Ovary (tissue), 9 donors: ENCODE data around the gene ALDH3B1. TPM values are rescaled to one million over a fixed set of nuclear protein-coding genes. Genes with fewer than 3 reads are reported as not detected.
A peak's percentile ranks its signal among the peaks of the same experiment; 100 is the strongest.

ENCODE experiments used
- DNase-seq, 5 donors: peaks; one replicate each; pipeline ENCODE4 v3.0.0-alpha.2; 2019 to 2020
- H3K27ac ChIP-seq, 2 donors: fragments of 200-600 bp; one replicate each; pipeline versions ENCODE4 v1.5.1 to v1.8.0; 2019 to 2022
- H3K27me3 ChIP-seq: fragments of 200-600 bp; one replicate; pipeline ENCODE4 v1.8.0; 2022
- H3K36me3 ChIP-seq: fragments of 200-600 bp; sonication (generic); one replicate; pipeline ENCODE4 v1.5.1; 2019
- H3K4me1 ChIP-seq: one replicate; pipeline ENCODE4 v1.8.1; 2013; ENCODE audit warnings: mild to moderate bottlenecking, moderate library complexity; ENCODE audit not compliant: insufficient read depth
- H3K4me3 ChIP-seq: fragments of 200-600 bp; sonication (generic); one replicate; pipeline ENCODE4 v1.5.1; 2017
- H3K9me3 ChIP-seq, 2 donors: fragments of 200-600 bp in 1 of 2; sonication (generic) in 1 of 2; one replicate each; pipeline versions ENCODE4 v1.5.1 to v1.8.1; 2013 to 2019; ENCODE audit warnings: mild to moderate bottlenecking in 1 of 2, moderate library complexity in 1 of 2
- EP300 ChIP-seq: sonication (generic); formaldehyde crosslinking; IDR thresholded peaks from one replicate; pipeline ENCODE4 v1.6.1; 2017; ENCODE audit warnings: antibody characterized with exemption
- POLR2A ChIP-seq: fragments of 450-650 bp; IDR thresholded peaks from one replicate; pipeline ENCODE4 v1.6.1; 2017; ENCODE audit warnings: antibody characterized with exemption, mild to moderate bottlenecking, moderate library complexity
- WGBS, 3 donors: extraction: QIAGEN DNeasy Blood & Tissue Kit in 1 of 3; methylation state at CpG; one replicate each; pipeline versions ENCODE4 v1.1.5 to v1.1.7; 2013 to 2017; 5-methylcytosine and 5-hydroxymethylcytosine counted together
- intact Hi-C, 4 donors: fragments of 100-400 bp; cut with DNase I; formaldehyde crosslinking; loops; one replicate each; pipeline versions ENCODE4 v1.11.0 to v1.15.1; 2022 to 2023
- polyA plus RNA-seq, 2 donors: library from polyadenylated mRNA; stranded (reverse); fragments of 200-250 nt in 1 of 2; fragments of 350-450 nt in 1 of 2; fragmentation: Illumina TruSeq in 1 of 2; extraction: RNeasy Lipid Tissue Mini Kit (QIAGEN cat#74804) in 1 of 2; gene quantifications; one replicate each; pipeline ENCODE4 v1.2.3, GENCODE V29; 2013 to 2014
- total RNA-seq, 7 donors: library from RNA; depleted of rRNA in 2 of 7; stranded (reverse); fragments of >200 nt in 2 of 7; fragmentation: NEBNext Ultra II Directional in 3 of 7; extraction: Animal tissue kit (Norgen Biotek cat#: 25700) in 3 of 7; gene quantifications; one replicate each; pipeline versions ENCODE4 v1.1.0 to v1.2.4, GENCODE V29; 2016 to 2023
- TF ChIP-seq, protein P1 (sequence below), 3 donors: fragments of 450-650 bp in 2 of 3; fragments of 200-600 bp in 1 of 3; IDR thresholded peaks; one replicate each; pipeline versions ENCODE4 v1.5.1 to v1.8.0; 2016 to 2022; ENCODE audit warnings: antibody characterized with exemption in 3 of 3, mild to moderate bottlenecking in 1 of 3
- donor health status: DM: no; HTN: no; CAD: no; lungs with moderate emphysema.
- donor health status: DM: no; HTN: no; CAD: no.
- donor health status: Bipolar disorder and iron deficiency.
- donor health status: DM: yes; HTN: yes; CAD: no.
- donor health status: DM: no; HTN: no; CAD: no.
- donor health status: DM: yes; HTN: yes; CAD: no.

Gene ALDH3B1
- total and polyA plus RNA-seq, 9 donors: 1.8 to 65.3 (median 7.4) TPM

DNA sequence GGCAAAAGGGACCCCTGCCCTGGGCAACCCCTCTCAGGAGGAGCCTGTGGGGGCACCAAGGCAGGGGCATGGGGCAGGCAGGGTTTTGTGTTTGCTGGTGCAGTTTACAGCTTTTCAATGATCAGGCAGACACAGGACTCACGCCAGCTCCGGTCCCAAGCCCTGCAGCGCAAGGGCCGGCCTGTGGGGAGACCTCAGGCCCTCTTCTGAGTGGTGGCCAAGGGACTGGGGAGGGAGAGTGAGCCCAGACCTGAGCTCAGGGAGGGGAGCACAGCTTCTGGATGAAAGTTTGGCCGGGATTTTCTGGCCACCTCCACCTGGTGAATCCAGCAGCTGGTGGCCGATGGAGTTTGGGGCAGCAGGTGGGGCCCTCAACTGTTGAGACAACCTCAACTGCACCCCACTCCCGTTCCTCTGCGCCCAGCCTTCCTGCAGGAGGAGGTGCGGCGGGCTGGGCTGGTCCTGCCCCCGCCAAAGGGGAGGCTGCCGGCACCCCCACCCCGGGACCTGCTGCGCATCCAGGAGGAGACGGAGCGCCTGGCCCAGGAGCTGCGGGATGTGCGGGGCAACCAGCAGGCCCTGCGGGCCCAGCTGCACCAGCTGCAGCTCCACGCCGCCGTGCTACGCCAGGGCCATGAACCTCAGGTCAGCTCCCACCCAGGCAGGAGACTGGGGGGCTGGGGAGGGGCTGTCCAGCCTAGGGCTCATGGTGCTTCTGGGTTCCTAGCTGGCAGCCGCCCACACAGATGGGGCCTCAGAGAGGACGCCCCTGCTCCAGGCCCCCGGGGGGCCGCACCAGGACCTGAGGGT, 32.3 kb downstream of the ALDH3B1 start:
- TF ChIP-seq, protein P1, sequence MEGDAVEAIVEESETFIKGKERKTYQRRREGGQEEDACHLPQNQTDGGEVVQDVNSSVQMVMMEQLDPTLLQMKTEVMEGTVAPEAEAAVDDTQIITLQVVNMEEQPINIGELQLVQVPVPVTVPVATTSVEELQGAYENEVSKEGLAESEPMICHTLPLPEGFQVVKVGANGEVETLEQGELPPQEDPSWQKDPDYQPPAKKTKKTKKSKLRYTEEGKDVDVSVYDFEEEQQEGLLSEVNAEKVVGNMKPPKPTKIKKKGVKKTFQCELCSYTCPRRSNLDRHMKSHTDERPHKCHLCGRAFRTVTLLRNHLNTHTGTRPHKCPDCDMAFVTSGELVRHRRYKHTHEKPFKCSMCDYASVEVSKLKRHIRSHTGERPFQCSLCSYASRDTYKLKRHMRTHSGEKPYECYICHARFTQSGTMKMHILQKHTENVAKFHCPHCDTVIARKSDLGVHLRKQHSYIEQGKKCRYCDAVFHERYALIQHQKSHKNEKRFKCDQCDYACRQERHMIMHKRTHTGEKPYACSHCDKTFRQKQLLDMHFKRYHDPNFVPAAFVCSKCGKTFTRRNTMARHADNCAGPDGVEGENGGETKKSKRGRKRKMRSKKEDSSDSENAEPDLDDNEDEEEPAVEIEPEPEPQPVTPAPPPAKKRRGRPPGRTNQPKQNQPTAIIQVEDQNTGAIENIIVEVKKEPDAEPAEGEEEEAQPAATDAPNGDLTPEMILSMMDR (IDR thresholded peaks at IDR 0.05): no peak
- TF ChIP-seq EP300: no peak
- no peak for TF ChIP-seq POLR2A
- WGBS, 3 donors: 76 to 84% (median 78%) methylated on average over 25 to 27 of the region's 27 CpGs

DNA sequence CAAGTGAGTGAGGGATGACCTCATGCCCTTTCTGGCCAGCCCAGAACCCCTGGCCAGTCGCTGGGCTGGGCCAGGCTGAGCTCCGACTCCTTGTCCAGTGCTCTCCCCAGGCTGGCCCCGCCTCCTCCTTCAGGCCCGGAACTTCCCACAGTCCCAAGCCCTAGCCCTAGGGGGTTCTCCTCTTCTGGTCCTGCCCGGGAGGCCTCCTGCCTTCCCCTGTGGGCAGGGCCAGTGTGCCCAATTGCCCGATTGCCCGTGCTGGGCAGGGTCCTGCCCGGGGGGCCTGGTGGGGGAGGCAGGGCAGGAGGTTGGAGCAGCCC, 32.9 kb downstream of the ALDH3B1 start:
- no peak overlapping the region for H3K4me3 ChIP-seq

More for the DNA sequence above, 32.3 kb downstream of the ALDH3B1 start:
- DNase-seq: peak in 4 of 5 donors; percentile 21 to 32 (median 24)
- H3K36me3 ChIP-seq: no peaks in the 10 kb centered on the region
- no peaks in the 10 kb centered on the region for H3K9me3 ChIP-seq
- H3K4me1 ChIP-seq: peaks cover 14% of the 10 kb centered on the region
- H3K4me3 ChIP-seq: no peak overlapping the region
- H3K27me3 ChIP-seq: no peaks in the 10 kb centered on the region
- intact Hi-C loops: loop anchor here in 3 of 4 donors (10.0 kb wide), 3 partner anchors 52 to 162 kb away; no protein-coding TSS in a partner anchor
- H3K27ac ChIP-seq: no peak overlapping the region

DNA sequence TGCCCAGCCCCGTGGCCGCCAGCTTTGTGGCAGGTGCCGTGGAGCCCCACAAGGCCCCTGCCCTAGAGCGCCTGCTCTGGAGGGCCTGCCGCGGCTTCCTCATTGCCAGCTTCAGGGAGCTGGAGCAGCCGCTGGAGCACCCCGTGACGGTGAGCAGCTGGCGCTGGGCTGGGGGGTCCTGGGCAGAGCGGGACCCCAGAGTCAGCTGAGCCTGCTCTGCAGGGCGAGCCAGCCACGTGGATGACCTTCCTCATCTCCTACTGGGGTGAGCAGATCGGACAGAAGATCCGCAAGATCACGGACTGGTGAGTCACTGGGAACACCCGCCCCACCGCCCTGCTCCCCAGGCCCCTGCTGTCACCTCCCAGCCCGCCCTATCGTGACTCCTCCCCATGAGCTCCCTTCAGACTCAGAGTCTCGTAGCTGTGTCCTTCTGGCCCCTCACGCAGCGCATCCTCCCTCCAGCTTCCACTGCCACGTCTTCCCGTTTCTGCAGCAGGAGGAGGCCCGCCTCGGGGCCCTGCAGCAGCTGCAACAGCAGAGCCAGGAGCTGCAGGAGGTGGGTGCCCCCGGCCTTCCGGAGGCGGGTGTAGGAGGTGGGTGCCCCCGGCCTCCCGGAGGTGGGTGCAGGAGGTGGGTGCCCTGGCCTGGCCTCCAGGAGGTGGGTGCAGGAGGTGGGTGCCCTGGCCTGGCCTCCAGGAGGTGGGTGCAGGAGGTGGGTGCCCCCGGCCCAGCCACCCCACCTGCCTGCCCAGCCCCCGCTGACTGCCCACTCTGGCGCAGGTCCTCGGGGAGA, 33.4 kb downstream of the ALDH3B1 start:
- Histone ChIP-seq H3K4me3 (no peak overlapping the region), H3K27me3 (no peaks in the 10 kb centered on the region), H3K36me3 (no peaks in the 10 kb centered on the region), H3K27ac (peak overlapping the region in 1 of 2 donors; percentile 30), H3K9me3 (no peaks in the 10 kb centered on the region), H3K4me1 (peaks cover 4% of the 10 kb centered on the region)
- 73 to 82% (median 80%) methylated on average over 25 to 36 of the region's 36 CpGs for WGBS, 3 donors
- intact Hi-C loops: loop anchor here in 3 of 4 donors (10.0 kb wide), 3 partner anchors 51 to 161 kb away; no protein-coding TSS in a partner anchor
- no peak for TF ChIP-seq POLR2A
- no peak for TF ChIP-seq EP300
- TF ChIP-seq, protein P1 (IDR thresholded peaks at IDR 0.05): no peak
- peak in 3 of 5 donors; percentile 22 to 33 (median 27) for DNase-seq

More for the DNA sequence above, 32.9 kb downstream of the ALDH3B1 start:
- no peaks in the 10 kb centered on the region for H3K9me3 ChIP-seq
- peak in 1 of 5 donors; percentile 22 for DNase-seq
- peaks cover 10% of the 10 kb centered on the region for H3K4me1 ChIP-seq
- peak overlapping the region in 1 of 2 donors; percentile 30 for H3K27ac ChIP-seq
- intact Hi-C loops: loop anchor here in 3 of 4 donors (10.0 kb wide), 3 partner anchors 52 to 162 kb away; no protein-coding TSS in a partner anchor
- 49 to 70% (median 66%) methylated on average over 7 to 8 of the region's 8 CpGs for WGBS, 3 donors
- no peak for TF ChIP-seq POLR2A
- TF ChIP-seq, protein P1 (IDR thresholded peaks at IDR 0.05): no peak
- no peak for TF ChIP-seq EP300
- no peaks in the 10 kb centered on the region for H3K36me3 ChIP-seq
- H3K27me3 ChIP-seq: no peaks in the 10 kb centered on the region

DNA sequence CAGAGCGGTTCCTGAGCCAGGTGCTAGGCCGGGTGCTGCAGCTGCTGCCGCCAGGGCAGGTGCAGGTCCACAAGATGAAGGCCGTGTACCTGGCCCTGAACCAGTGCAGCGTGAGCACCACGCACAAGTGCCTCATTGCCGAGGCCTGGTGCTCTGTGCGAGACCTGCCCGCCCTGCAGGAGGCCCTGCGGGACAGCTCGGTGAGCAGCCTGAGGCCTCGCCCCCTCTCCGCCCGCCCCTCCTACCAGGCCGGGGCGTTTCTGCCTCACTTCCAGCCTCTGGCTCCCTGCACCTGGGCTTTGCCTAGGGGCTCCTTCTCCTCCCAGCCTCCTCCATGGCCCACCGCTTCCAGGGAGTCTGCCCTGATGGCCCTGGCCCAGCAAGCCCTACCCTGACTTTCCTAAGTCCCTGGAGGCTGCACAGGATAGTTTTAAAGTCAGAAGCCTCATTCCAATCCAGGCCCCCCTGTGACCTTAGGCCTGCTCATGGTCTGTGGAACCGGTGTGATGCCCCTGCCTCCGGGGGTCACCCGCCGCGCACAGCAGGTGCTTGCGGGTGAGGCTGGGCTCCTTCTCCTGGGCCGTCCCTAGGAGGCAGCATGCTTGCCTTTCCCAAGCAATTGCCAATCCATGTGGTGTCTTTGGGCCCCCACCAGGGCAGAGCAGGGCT, 34.2 kb downstream of the ALDH3B1 start:
- Histone ChIP-seq H3K4me3 (no peak overlapping the region), H3K36me3 (no peaks in the 10 kb centered on the region), H3K27ac (no peak overlapping the region), H3K4me1 (peaks cover 2% of the 10 kb centered on the region), H3K27me3 (no peaks in the 10 kb centered on the region), H3K9me3 (no peaks in the 10 kb centered on the region)
- WGBS, 3 donors: 79 to 85% (median 83%) methylated on average over 22 to 24 of the region's 24 CpGs
- no peak for TF ChIP-seq EP300
- TF ChIP-seq, protein P1 (IDR thresholded peaks at IDR 0.05): no peak
- TF ChIP-seq POLR2A: no peak
- intact Hi-C loops: loop anchor here in 3 of 4 donors (10.0 kb wide), 3 partner anchors 51 to 161 kb away; no protein-coding TSS in a partner anchor
- peak in 3 of 5 donors; percentile 10 to 24 (median 13) for DNase-seq
